Ishikawa (cell line): Measurements from ENCODE around the gene CCDC70.

Experiments
- CEBPB ChIP-seq: IDR thresholded peaks from 2 replicates; pipeline ENCODE4 v1.6.1; 2012
- CREB1 ChIP-seq: IDR thresholded peaks from 2 replicates; pipeline ENCODE4 v1.6.1; 2012; ENCODE audit warnings: low read depth
- EGR1 ChIP-seq: IDR thresholded peaks from 2 replicates; pipeline ENCODE4 v1.6.1; 2012
- EP300 ChIP-seq: IDR thresholded peaks from 2 replicates; pipeline ENCODE4 v1.6.1; 2012; ENCODE audit warnings: borderline replicate concordance
- FOXM1 ChIP-seq: IDR thresholded peaks from 2 replicates; pipeline ENCODE4 v1.6.1; 2012; ENCODE audit warnings: low read depth, borderline replicate concordance
- MAX ChIP-seq: IDR thresholded peaks from 2 replicates; pipeline ENCODE4 v1.6.1; 2012
- NFIC ChIP-seq: IDR thresholded peaks from 2 replicates; pipeline ENCODE4 v1.6.1; 2012
- RAD21 ChIP-seq: IDR thresholded peaks from 2 replicates; pipeline ENCODE4 v1.6.1; 2012; ENCODE audit warnings: low read depth
- REST ChIP-seq: IDR thresholded peaks from 2 replicates; pipeline ENCODE4 v1.6.1; 2012; ENCODE audit warnings: low read depth, mild to moderate bottlenecking
- TAF1 ChIP-seq: IDR thresholded peaks from 2 replicates; pipeline ENCODE4 v1.6.1; 2012; ENCODE audit warnings: low read depth, mild to moderate bottlenecking
- TCF12 ChIP-seq: IDR thresholded peaks from 2 replicates; pipeline ENCODE4 v1.6.1; 2012; ENCODE audit warnings: low read depth
- TEAD4 ChIP-seq: IDR thresholded peaks from 2 replicates; pipeline ENCODE4 v1.6.1; 2012
- USF1 ChIP-seq: IDR thresholded peaks from 2 replicates; pipeline ENCODE4 v1.6.1; 2012
- YY1 ChIP-seq: IDR thresholded peaks from 2 replicates; pipeline ENCODE4 v1.6.1; 2012; ENCODE audit warnings: low read depth
- ZBTB7A ChIP-seq: IDR thresholded peaks from 2 replicates; pipeline ENCODE4 v1.6.1; 2012; ENCODE audit warnings: low read depth

Gene CCDC70

GRCh38 chr13:51849145-51850101, 12.3 kb upstream of the CCDC70 start:
- TF ChIP-seq USF1 (no peak), RAD21 (peak; percentile 47; the same call in 1 of the 2 replicates), TCF12 (no peak)

- TF ChIP-seq RAD21 (no peak), NFIC (no peak), REST (no peak), FOXM1 (no peak), EP300 (no peak), MAX (no peak), YY1 (no peak), CEBPB (no peak), ZBTB7A (no peak), USF1 (no peak), TAF1 (no peak), TCF12 (no peak), CREB1 (no peak), EGR1 (no peak), TEAD4 (no peak)
Measured at GRCh38 chr13:51856027-51856736, 5.6 kb upstream of the CCDC70 start.

GRCh38 chr13:51856998-51857397, 4.8 kb upstream of the CCDC70 start:
- no peak for TF ChIP-seq YY1
- no peak for TF ChIP-seq TAF1

GRCh38 chr13:51858433-51859247, 3.1 kb upstream of the CCDC70 start:
- TF ChIP-seq CEBPB (no peak), REST (no peak), MAX (no peak), USF1 (no peak), EP300 (no peak)

- TF ChIP-seq EP300 (no peak), EGR1 (no peak), RAD21 (no peak), USF1 (no peak), TAF1 (no peak)
Measured at GRCh38 chr13:51862957-51863356, 1.2 kb downstream of the CCDC70 start.
